Esophagus muscularis mucosa (tissue), 3 donors: ENCODE results near the gene TBC1D10A.

Experiments used
- POLR2AphosphoS5 ChIP-seq, 2 donors: sonication (generic); formaldehyde crosslinking; IDR thresholded peaks; one replicate each; pipeline ENCODE4 v1.6.1; 2017; ENCODE audit warnings: antibody characterized with exemption in 2 of 2
- TF ChIP-seq, protein P1 (sequence below), 3 experiments: fragments of 200-600 bp in 2 of 3; fragments of 450-650 bp in 1 of 3; sonication (generic) in 2 of 3; IDR thresholded peaks; one replicate each; pipeline ENCODE4 v1.5.1; 2017 to 2019; ENCODE audit warnings: antibody characterized with exemption in 3 of 3, mild to moderate bottlenecking in 2 of 3, moderate library complexity in 1 of 3

- TF ChIP-seq, protein P1, sequence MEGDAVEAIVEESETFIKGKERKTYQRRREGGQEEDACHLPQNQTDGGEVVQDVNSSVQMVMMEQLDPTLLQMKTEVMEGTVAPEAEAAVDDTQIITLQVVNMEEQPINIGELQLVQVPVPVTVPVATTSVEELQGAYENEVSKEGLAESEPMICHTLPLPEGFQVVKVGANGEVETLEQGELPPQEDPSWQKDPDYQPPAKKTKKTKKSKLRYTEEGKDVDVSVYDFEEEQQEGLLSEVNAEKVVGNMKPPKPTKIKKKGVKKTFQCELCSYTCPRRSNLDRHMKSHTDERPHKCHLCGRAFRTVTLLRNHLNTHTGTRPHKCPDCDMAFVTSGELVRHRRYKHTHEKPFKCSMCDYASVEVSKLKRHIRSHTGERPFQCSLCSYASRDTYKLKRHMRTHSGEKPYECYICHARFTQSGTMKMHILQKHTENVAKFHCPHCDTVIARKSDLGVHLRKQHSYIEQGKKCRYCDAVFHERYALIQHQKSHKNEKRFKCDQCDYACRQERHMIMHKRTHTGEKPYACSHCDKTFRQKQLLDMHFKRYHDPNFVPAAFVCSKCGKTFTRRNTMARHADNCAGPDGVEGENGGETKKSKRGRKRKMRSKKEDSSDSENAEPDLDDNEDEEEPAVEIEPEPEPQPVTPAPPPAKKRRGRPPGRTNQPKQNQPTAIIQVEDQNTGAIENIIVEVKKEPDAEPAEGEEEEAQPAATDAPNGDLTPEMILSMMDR (IDR thresholded peaks at IDR 0.05) = no peak
- TF ChIP-seq POLR2AphosphoS5 (IDR thresholded peaks at IDR 0.05) = peak in 1 of 2 donors; percentile 45
Measured at GRCh38 chr22:30340911-30341685, 14.4 kb upstream of the TBC1D10A start.
